GM18511 (cell line): Measurements from ENCODE around the gene LDAH.

Experiments
- ATAC-seq: cut with Tn5 transposase; IDR thresholded peaks from one replicate; pipeline ENCODE4 v1.9.1; 2021; ENCODE audit warnings: mild to moderate bottlenecking, moderate library complexity; ENCODE audit not compliant: unreplicated experiment

The LDAH gene

DNA sequence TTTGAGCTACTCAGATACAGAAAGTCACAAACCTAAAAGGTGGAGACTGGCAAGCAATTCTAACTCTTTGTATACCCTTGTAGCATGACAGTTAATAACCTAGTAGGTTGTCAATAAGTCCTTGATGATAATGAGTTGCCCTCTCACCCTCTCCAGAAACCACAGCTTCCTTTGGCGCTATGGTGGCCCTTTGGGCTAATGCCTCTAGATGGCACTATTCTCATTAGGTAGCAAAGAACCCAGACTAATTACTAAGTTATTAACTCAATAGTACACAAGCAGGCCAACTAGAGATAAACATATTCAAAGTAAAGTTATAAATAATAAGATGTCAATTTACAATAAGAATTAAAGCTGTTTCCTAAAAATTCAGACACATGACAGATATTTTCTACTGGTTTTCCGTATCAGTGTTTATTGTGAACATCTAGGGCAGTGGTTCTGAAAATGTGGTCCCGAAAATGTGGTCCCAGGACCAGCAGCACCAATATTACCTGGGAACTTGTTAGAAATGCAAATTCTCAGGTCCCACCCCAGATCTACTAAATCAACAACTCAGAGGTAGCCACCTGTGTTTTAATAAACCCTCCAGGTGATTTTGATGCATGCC is 41.1 kb downstream of the LDAH start:
- ATAC-seq: peak; percentile 77

DNA sequence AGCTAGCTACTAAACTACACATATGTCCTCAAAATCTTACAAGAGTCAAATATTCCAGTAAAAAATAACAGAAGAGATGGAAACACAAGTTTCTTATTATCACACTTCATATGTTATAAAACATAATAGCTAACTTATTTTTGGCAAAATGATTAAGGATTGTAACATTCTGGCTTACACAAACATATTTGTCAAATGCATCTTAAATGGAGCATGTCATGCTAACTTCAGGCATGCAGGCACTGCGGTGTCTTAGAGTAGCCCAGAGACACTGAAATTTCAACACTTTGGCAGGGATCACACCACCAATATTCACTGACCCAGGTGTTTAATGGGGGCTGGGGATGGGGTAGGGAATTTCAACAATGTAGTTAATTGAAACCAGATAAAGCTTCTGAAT is 51.6 kb downstream of the LDAH start:
- ATAC-seq: no peak

DNA sequence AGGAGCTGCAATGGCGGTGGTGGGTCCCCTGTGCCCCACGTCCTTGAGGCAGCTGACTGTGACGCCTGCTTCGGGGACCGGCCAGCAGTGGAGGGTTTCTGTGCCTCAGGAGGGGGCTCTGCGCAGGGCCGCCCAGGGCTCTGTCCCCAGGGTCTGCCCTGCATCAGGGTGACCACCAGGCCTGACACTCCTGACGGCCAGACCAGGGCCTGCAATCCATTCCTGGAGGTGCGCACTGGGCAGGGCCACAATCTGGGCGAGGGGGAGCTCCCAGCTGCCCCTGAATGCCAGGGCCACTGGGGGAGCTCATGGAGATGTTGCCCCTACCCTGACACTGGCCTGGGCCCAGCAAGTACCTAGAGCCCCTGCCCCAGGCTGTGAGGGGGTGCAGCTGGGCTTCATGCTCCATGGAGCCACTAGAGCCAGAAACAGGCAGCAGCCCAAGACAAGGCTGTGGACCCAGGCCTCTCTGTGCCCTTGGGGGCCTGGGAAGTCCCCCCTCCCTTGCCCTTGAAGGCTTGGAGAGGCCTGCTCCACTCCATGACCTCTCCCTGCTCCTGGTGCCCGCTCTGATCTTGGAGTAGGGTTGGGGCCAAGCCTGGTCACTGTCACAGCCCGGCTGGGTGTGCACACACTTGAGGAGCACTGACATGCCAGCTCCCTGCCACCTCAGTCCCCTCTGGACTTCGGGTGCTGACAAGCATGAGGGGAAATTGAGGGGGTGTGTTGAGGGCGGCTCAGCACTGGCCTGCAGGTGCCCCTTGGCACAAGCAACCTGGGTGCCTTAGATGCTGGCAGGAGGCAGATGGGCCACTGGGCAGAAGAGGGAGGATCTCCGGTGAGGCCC is 55.9 kb downstream of the LDAH start:
- no peak for ATAC-seq

DNA sequence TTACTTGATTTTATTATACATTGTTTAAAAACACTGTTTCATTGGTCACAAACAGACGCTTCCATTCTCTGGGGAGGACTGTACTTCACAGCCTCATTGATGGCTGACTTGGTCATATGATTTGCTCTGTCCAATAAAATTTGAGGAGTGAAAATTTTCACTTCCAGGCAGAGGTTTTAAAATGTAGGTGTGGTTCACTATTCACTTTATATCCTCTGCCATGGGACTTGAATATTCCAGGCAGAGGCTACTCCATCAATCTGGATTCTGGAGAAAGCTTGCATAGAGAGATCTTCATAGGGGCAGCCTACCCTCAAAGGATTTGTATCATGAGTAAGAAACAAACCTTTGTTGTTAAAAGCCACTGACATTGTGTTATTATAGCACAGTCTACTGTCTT is 56.7 kb downstream of the LDAH start:
- ATAC-seq: no peak

DNA sequence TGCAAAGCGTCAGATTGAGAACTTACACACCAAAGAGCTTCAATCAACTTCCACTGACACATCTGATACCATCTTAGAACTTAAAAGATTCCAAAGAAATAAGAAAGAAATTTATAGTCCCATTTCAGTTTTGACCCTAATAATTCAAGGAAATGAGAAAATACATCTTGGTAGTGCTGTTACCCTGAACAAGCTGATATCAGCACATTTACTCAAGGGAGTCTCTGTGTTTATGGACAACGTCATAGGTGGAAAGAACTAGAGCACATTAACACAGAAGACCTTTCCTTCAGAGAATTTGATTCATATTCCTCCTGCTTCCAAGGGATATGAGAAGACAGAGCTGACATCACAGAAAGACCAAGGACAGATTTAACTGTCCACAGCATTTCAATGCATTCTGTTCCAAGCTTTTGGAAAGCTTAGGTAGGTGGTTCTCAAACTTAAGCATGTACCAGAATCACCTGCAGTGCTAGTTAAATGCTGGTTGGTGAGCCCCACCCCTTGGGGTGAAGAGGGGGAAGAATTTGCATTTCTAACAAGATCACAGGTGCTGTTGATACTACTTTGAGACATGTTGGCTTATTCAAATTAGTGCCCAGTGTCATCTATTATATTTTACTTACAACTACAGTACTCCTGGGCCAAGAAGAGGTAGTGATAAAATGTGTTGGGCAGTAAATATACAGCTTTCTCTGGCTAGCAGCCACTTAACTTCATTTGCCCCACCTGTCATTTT is 59.8 kb downstream of the LDAH start:
- ATAC-seq: no peak

DNA sequence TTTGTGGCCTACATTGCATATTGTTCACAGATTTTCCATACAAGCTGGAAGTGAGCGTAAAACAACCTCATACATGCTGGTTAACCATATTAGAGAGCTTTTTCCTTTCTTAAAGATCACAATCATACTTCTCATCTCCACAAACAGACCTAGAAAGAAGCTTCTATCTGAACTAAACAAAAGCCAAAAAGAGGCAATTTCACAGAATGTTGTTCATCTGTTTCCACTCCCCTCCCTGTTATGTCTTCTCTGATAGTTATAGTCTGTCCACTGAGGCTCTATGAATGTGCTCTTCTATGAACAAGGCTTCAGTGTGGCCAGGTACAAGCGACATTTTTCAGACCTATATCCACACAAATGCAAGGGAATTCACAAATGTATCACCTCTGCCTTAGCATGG is 63.4 kb downstream of the LDAH start:
- ATAC-seq: no peak

DNA sequence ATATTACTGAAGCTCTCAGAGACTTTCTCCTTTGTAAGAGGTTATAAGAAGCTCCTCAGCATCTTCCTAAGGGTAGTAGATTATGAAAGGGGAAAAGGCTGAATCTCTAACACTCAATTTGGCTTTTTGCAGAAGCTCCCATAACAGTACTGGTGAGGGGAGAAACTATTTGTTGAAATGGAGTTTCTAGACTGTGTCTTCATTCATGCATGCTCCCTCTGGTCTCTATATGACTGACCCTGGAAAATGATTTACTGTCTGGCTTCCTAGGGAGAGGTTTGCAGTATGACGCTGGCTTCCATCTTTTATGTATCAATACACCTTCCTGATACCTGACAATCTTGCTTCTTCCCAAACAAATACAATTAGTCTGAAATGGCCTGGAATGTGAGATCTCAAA is 63.9 kb downstream of the LDAH start:
- peak; percentile 74 for ATAC-seq

DNA sequence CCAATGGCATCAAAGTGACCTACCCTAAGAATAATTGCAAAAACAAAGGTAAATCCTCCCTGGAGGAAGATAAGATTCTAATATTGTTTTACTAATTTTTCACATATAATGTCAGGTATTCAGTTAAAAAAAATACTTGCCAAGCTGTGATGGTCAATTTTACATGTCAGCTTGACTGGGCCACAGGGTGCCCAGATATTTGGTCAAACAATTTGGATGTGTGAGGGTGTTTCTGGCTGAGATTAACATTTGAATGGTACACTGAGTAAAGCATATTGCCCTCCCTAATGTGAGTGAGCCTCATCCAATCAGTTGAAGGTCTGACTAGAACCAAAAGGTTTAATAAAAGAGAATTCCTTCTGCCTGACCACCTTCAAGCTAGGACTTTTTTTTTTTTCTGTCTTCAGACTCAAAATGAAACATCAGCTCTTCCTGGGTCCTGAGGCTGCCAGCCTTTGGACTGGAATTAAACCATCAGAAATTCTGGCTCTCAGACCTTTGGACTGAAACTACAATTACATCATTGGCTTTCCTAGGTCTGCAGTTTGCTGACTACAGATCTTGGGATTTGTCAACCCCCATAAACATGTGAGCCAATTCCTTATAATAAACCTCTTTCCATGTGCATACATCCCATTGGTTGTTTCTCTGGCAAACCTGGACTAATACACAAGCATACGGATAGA is 65.4 kb downstream of the LDAH start:
- ATAC-seq: no peak

DNA sequence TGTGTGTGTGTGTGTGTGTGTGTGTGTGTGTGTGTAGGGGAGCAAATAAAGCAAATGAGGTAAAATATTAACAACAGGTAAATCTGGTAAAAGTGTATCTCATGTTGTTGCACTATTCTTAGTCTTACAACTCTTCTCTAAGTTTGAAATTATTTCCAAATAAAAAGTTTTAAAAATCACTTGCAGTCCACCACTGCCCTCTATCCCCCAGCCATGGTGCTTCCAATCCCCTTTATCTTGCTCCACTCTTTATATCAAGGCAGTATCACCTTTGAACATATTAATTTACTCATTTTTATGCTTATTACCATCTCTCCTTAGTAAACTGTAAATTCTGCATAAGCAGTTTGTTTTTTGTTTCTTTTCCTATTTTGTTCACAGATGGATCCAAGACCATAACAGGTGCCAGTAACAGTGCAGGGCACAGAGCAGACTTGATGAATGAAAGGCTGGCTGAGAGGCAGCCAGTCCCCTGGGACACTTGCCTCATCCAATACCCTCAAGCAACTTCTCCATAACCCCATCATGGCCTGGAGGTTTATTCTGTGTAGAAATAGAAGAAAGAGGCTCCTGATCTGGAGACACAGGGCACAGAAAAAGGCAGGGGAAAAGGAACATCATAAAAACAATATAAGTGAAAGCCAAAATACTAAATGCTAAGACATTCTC is 67.6 kb downstream of the LDAH start:
- no peak for ATAC-seq

DNA sequence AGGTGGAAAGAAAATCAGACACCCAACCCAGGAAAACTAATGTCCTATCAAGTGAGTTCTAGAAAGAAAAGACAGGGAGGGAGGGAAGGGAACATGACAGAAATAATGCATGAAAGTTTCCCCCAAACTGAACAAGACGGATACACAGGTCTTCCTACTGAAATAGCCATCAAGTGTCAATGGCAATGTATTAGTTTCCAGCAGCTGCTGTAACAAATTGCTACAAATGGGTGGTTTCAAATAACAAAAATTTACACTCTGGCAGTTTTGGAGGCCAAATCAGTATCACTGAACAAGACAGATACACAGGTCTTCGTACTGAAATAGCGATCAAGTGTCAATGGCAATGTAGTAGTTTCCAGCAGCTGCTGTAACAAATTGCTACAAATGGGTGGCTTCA is 70.6 kb downstream of the LDAH start:
- ATAC-seq: no peak

DNA sequence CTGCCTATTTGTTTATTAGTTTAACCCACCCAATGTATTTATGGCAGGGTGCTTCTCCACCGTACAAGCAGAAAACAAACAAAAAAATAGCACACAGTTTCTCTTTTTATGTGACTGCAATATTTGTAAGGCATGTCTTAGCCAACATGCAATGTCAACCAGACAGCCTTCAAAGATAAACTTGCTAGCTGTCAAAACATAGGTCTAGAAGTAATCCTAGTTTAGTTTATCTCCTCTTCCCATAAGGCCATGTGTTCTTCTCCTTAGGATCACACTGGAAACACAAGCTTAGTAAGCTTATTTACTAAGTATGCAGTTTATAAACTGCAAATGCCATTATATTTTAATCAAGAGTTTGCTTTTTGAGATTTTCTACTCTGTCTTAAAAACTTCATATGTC is 75.6 kb downstream of the LDAH start:
- ATAC-seq: no peak

DNA sequence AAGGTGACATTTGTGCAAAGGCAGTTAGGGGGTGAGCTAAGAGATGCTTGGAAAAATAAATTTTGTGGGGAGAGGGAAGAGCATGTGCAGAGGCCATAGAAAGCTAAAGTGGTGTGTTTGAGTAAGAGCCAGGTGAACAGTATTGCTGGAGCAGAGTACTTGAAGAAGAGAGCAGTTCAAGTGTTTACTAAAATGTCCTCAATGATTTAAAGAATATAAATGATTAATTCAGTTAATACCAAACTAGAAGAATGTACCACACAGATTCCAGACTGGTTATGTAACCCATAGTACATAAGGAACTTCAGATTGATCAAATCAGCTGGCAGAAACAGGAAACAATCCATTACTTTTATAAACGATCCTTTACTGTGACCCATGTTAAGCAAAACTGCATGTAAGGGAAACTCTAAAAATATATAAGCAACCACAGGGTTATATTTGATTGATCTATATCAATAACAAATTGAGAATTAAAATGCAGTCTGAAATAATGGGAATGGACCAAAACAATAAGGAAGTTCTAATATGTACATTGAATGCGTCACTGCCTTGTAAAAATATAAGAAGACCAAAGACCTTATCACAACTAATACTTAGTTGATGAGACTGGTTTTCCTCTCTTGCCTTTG is 76.9 kb downstream of the LDAH start:
- ATAC-seq: no peak

DNA sequence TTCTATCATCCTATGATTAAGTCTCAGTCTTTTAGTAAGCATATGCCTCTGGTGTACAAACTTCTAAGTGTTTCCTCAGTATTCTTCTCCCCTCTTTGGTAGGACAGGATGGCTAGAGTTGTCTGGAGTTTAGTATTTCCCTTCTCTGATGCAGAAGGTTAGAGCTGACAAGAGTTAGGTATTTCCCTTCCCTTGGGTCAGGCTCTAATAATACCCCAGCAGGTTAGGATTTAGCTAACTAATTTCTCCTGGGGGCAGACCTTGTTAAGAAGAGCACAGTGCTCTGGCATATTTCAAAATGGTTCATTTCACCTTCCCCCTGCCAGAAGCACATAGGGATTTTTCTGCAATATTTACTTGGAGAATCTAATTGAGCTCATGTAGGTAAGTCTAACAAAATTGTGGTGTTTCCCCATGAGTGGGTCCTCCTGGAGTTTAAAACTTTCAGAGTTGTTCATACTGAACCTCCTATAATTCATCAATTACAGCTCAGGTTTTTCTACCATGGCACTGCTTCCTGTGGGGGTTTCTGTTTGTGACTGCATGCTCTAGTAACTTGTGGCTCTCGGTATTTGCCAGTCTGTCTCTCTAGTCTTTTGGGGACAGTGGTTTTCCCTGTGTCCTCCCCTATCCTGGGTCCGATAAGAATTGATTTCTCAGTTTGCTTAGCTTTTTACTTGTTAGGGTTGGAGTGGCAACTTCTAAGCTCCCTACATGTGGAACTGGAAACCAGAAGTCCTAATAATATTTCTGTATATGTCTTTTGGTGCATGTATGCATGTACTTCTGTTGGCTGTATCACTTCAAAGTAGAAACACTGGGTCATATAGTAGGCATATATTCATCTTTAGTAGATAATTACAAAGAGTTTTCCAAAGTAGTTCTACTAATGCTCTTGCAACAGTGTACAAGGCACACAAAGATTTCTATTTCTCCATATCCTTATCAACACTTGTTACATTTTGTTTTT is 78.2 kb downstream of the LDAH start:
- peak; percentile 98 for ATAC-seq

DNA sequence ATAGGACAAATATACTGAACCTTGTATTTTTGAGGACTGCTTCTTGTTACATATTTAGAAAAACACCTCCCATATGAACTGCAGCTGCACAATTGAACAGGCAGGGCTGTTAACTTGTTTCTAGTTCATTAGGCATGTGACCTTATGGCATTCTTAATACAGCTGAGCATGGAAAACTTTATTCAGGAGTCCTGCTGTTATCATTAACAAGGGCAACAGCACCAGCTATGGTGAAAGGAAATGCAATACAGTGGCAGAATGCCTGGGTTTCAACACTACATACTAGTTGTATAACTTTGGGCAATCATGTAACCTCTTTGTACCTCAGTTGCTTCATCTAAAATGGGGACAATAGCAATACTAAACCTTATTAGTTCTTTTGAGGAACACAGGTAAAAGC is 84.1 kb downstream of the LDAH start:
- no peak for ATAC-seq

DNA sequence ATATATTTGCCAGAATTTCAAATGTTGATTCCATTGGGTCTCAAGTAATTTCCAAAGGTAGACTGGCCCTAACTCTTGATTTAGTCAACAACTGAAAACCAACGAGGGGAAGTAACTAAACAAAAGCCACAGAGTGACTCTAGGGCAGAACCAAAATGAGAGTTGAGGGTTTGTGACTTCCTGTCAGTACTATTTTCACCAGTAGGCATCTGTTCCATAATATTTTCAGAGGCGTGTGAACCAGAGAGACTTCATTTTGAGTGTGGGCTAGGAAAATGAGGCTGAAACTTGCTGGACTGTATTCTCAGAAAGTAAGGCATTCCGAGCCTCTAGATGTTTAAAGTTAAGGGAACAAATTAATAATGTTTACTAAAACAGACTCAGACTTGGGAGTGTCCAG is 85.4 kb downstream of the LDAH start:
- ATAC-seq: peak; percentile 95

DNA sequence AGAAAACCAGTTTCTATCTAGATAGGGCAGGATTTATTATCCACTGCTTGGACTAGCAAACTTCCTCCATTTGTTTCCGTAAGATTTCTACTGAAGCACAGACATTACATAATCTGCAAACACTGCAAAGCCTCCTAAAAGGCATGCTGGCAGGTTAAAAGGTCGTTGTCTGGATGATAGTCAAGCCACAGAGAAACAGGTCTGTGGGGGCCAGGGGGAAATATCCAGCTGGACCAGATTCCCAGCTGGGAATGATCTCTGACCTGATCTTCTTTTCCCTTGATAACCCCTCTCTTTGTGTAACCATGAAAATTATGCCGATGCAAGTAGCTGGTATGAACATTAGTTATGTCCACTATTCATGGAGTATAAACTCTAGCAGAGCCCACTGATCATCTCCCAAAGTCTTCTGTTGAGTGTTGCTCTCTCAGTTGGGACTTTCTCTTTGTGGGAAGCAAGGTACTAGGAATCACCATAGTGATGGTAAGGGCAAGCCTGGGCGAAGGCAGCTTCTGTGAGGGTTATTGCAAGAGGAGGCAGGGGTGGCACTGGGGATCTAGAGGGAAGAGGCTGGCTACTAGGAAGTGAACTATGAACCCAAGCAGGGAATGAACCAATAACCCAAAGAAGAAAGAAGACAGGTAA is 94.7 kb downstream of the LDAH start:
- ATAC-seq: no peak

DNA sequence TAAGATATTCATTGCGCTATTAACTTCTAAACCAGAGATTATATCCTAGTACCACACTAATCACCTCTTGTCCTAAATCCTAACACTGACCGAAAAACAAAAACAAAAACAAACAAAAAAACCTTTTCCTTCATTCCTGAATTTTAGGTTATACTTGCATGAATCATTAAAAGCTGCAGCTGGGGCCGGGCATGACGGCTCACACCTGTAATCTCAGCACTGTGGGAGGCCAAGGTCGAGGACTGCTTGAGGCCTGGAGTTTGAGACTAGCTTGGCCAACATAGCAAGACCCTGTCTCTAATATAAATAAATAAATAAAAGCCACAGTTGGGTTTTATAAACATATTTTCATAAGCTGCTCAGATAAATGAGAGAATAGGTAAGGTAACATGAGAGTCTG is 96.0 kb downstream of the LDAH start:
- ATAC-seq: no peak

DNA sequence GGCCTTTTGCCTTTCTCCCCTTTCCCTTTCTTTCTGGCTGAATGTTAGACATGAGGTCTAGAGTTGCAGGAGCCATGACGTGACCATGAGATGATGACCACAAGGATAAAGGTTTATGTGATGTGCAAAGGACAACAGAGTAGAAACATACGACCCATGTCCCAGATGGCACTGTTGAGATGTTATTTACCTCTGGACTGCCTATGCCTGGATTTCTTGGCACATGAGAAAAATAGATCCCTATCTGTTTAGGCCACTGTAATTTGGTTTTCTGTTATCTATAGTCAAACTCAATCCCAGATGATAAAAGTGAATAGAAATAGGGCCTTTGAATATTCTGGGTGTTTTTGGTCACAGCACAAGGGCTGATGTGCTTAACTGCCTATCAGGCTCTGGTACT is 97.1 kb downstream of the LDAH start:
- ATAC-seq: no peak
